ENCODE results near the gene ITGB8. TPM values are rescaled to one million over a fixed set of nuclear protein-coding genes. Genes with fewer than 3 reads are reported as not detected.

ITGB8 gene
- total RNA-seq, 2 donors from 2014 or later, result 6.5 to 7.6 TPM

DNA sequence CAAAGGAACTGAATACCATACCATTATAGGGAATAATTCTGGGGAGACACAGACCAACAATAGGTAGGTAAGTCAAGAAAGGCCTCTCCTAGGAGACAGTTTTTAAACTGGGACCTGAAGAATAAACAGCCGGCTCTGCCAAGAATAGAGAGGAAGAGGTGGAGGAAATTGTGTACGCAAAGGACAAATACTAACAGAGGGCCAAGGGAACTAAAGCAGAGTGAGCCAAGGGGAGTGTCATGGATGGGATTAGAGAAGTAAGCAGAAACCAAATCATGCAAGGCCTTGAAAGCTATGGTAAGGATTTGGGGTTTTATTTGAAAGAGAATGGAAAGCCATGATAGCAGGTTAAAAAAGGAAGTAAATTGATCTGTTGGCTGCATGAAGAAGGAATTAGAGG lies 18.1 kb upstream of the ITGB8 start:
- Histone ChIP-seq H3K9me3 (ENCODE audit: control insufficient read depth, low read length) (no peaks in the 10 kb centered on the region), H3K4me3 (ENCODE audit: low read length) (no peak overlapping the region), H3K36me3 (ENCODE audit: control insufficient read depth, insufficient read depth, low read length) (no peaks in the 10 kb centered on the region), H3K27ac (ENCODE audit: low read depth, low read length) (no peak overlapping the region), H3K27me3 (ENCODE audit: control insufficient read depth, insufficient read depth, low read length, poor library complexity, severe bottlenecking) (no peaks in the 10 kb centered on the region), H3K9ac (ENCODE audit: extremely low read depth, low read length, poor library complexity, severe bottlenecking) (no peak overlapping the region), H3K4me1 (ENCODE audit: control insufficient read depth, insufficient read depth, low read length) (peaks cover 3% of the 10 kb centered on the region)
- Mint-ChIP-seq H3K4me1 (peaks cover 9% of the 10 kb centered on the region), H3K9me3 (no peaks in the 10 kb centered on the region), H3K27me3 (ENCODE audit: insufficient read depth) (no peaks in the 10 kb centered on the region), H3K36me3 (ENCODE audit: low read depth) (no peaks in the 10 kb centered on the region), H3K27ac (no peak overlapping the region), H3K4me3 (no peak overlapping the region)
- 90 to 95% methylated on average over 2 of the region's 2 CpGs for WGBS, 2 experiments (ENCODE audit: insufficient coverage in 1 of 2, insufficient read length in 1 of 2)
- TF ChIP-seq, protein P1, sequence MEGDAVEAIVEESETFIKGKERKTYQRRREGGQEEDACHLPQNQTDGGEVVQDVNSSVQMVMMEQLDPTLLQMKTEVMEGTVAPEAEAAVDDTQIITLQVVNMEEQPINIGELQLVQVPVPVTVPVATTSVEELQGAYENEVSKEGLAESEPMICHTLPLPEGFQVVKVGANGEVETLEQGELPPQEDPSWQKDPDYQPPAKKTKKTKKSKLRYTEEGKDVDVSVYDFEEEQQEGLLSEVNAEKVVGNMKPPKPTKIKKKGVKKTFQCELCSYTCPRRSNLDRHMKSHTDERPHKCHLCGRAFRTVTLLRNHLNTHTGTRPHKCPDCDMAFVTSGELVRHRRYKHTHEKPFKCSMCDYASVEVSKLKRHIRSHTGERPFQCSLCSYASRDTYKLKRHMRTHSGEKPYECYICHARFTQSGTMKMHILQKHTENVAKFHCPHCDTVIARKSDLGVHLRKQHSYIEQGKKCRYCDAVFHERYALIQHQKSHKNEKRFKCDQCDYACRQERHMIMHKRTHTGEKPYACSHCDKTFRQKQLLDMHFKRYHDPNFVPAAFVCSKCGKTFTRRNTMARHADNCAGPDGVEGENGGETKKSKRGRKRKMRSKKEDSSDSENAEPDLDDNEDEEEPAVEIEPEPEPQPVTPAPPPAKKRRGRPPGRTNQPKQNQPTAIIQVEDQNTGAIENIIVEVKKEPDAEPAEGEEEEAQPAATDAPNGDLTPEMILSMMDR (conservative IDR thresholded peaks at IDR 0.05), result no peak
- DNase-seq, result no peak

- Histone ChIP-seq H3K9me3 (ENCODE audit: control insufficient read depth, low read length) (no peaks in the 10 kb centered on the region), H3K36me3 (ENCODE audit: control insufficient read depth, insufficient read depth, low read length) (no peaks in the 10 kb centered on the region), H3K9ac (ENCODE audit: extremely low read depth, low read length, poor library complexity, severe bottlenecking) (no peak overlapping the region), H3K4me3 (ENCODE audit: low read length) (no peak overlapping the region), H3K27ac (ENCODE audit: low read depth, low read length) (no peak overlapping the region), H3K27me3 (ENCODE audit: control insufficient read depth, insufficient read depth, low read length, poor library complexity, severe bottlenecking) (no peaks in the 10 kb centered on the region), H3K4me1 (ENCODE audit: control insufficient read depth, insufficient read depth, low read length) (no peaks in the 10 kb centered on the region)
- Mint-ChIP-seq H3K4me3 (no peak overlapping the region), H3K36me3 (ENCODE audit: low read depth) (no peaks in the 10 kb centered on the region), H3K27ac (no peak overlapping the region), H3K9me3 (no peaks in the 10 kb centered on the region), H3K4me1 (peaks cover 5% of the 10 kb centered on the region), H3K27me3 (ENCODE audit: insufficient read depth) (no peaks in the 10 kb centered on the region)
- no peak for DNase-seq
- TF ChIP-seq, protein P1 (conservative IDR thresholded peaks at IDR 0.05), result no peak
- 80 to 90% methylated on average over 1 of the region's 1 CpG for WGBS, 2 experiments (ENCODE audit: insufficient coverage in 1 of 2, insufficient read length in 1 of 2)
Measured at GRCh38 chr7:20313626-20314025, 17.1 kb upstream of the ITGB8 start.

GRCh38 chr7:20314198-20314597 lies 16.5 kb upstream of the ITGB8 start:
- Histone ChIP-seq H3K36me3 (ENCODE audit: control insufficient read depth, insufficient read depth, low read length) (no peaks in the 10 kb centered on the region), H3K27ac (ENCODE audit: low read depth, low read length) (no peak overlapping the region), H3K4me3 (ENCODE audit: low read length) (no peak overlapping the region), H3K9ac (ENCODE audit: extremely low read depth, low read length, poor library complexity, severe bottlenecking) (no peak overlapping the region), H3K27me3 (ENCODE audit: control insufficient read depth, insufficient read depth, low read length, poor library complexity, severe bottlenecking) (no peaks in the 10 kb centered on the region), H3K9me3 (ENCODE audit: control insufficient read depth, low read length) (no peaks in the 10 kb centered on the region), H3K4me1 (ENCODE audit: control insufficient read depth, insufficient read depth, low read length) (no peaks in the 10 kb centered on the region)
- Mint-ChIP-seq H3K9me3 (no peaks in the 10 kb centered on the region), H3K36me3 (ENCODE audit: low read depth) (no peaks in the 10 kb centered on the region), H3K27ac (no peak overlapping the region), H3K4me1 (peaks cover 5% of the 10 kb centered on the region), H3K27me3 (ENCODE audit: insufficient read depth) (no peaks in the 10 kb centered on the region), H3K4me3 (no peak overlapping the region)
- TF ChIP-seq, protein P1 (conservative IDR thresholded peaks at IDR 0.05), result no peak
- WGBS, 2 experiments (ENCODE audit: insufficient coverage in 1 of 2, insufficient read length in 1 of 2), result 87 to 100% methylated on average over 1 to 2 of the region's 2 CpGs
- no peak for DNase-seq
